Measurements from ENCODE around the gene HEATR5A.

Gene HEATR5A

GRCh38 chr14:31252865-31253264 lies 167.5 kb downstream of the HEATR5A start:
- H3K9me3 ChIP-seq (ENCODE audit: insufficient read depth, low read length, severe bottlenecking) = no peaks in the 10 kb centered on the region
- no peak overlapping the region for H3K4me2 ChIP-seq (ENCODE audit: insufficient read depth, low read length)
- DNase-seq = no peak
- no peak overlapping the region for H3K9ac ChIP-seq (ENCODE audit: low read depth, low read length)
- no peak for ATAC-seq (ENCODE audit: insufficient read depth, low read depth)
- no peak overlapping the region for H3K27ac ChIP-seq (ENCODE audit: low read length)
- no peaks in the 10 kb centered on the region for H3K27me3 ChIP-seq (ENCODE audit: insufficient read depth, low read length, poor library complexity)
- no peak overlapping the region for H3K4me3 ChIP-seq (ENCODE audit: low read depth in 1 of 2, low read length in 2 of 2)
- H3K79me2 ChIP-seq (ENCODE audit: insufficient read depth, low read length) = no peaks in the 10 kb centered on the region
- TF ChIP-seq EZH2 (IDR thresholded peaks at IDR 0.05; ENCODE audit: borderline replicate concordance, low read depth, low read length, severe bottlenecking) (no peak), CTCF (IDR thresholded peaks at IDR 0.05; ENCODE audit: borderline replicate concordance, extremely low read depth, low read length, poor library complexity, severe bottlenecking) (no peak)
- H3K36me3 ChIP-seq (ENCODE audit: insufficient read depth, low read length) = no peaks in the 10 kb centered on the region
- H2AFZ ChIP-seq (ENCODE audit: low read depth, low read length) = no peak overlapping the region
- no peaks in the 10 kb centered on the region for H4K20me1 ChIP-seq (ENCODE audit: insufficient read depth, low read length)
- no peaks in the 10 kb centered on the region for H3K4me1 ChIP-seq (ENCODE audit: insufficient read depth, low read length)

GRCh38 chr14:31251028-31251958 lies 169.1 kb downstream of the HEATR5A start:
- no peaks in the 10 kb centered on the region for H3K79me2 ChIP-seq (ENCODE audit: insufficient read depth, low read length)
- H3K27me3 ChIP-seq (ENCODE audit: insufficient read depth, low read length, poor library complexity) = no peaks in the 10 kb centered on the region
- ATAC-seq (ENCODE audit: insufficient read depth, low read depth) (no peak), DNase-seq (no peak)
- no peak for TF ChIP-seq CTCF (IDR thresholded peaks at IDR 0.05; ENCODE audit: borderline replicate concordance, extremely low read depth, low read length, poor library complexity, severe bottlenecking)
- no peak for TF ChIP-seq EZH2 (IDR thresholded peaks at IDR 0.05; ENCODE audit: borderline replicate concordance, low read depth, low read length, severe bottlenecking)
- H3K36me3 ChIP-seq (ENCODE audit: insufficient read depth, low read length) = no peaks in the 10 kb centered on the region
- no peak overlapping the region for H3K4me2 ChIP-seq (ENCODE audit: insufficient read depth, low read length)
- H3K9me3 ChIP-seq (ENCODE audit: insufficient read depth, low read length, severe bottlenecking) = no peaks in the 10 kb centered on the region
- no peaks in the 10 kb centered on the region for H4K20me1 ChIP-seq (ENCODE audit: insufficient read depth, low read length)
- no peak overlapping the region for H2AFZ ChIP-seq (ENCODE audit: low read depth, low read length)
- H3K27ac ChIP-seq (ENCODE audit: low read length) = no peak overlapping the region
- H3K4me1 ChIP-seq (ENCODE audit: insufficient read depth, low read length) = no peaks in the 10 kb centered on the region
- H3K4me3 ChIP-seq (ENCODE audit: low read depth in 1 of 2, low read length in 2 of 2) = no peak overlapping the region
- H3K9ac ChIP-seq (ENCODE audit: low read depth, low read length) = no peak overlapping the region

- no peak for ATAC-seq (ENCODE audit: insufficient read depth, low read depth)
Observed at GRCh38 chr14:31244626-31245025, 175.7 kb downstream of the HEATR5A start.

More at GRCh38 chr14:31244626-31245025, 175.7 kb downstream of the HEATR5A start:
- Histone ChIP-seq H3K4me2 (ENCODE audit: insufficient read depth, low read length) (no peak overlapping the region), H3K4me3 (ENCODE audit: low read depth in 1 of 2, low read length in 2 of 2) (no peak overlapping the region), H4K20me1 (ENCODE audit: insufficient read depth, low read length) (no peaks in the 10 kb centered on the region; the same call in 1 of the 2 replicates), H2AFZ (ENCODE audit: low read depth, low read length) (no peak overlapping the region), H3K79me2 (ENCODE audit: insufficient read depth, low read length) (no peaks in the 10 kb centered on the region), H3K27ac (ENCODE audit: low read length) (no peak overlapping the region), H3K36me3 (ENCODE audit: insufficient read depth, low read length) (no peaks in the 10 kb centered on the region), H3K27me3 (ENCODE audit: insufficient read depth, low read length, poor library complexity) (no peaks in the 10 kb centered on the region), H3K9me3 (ENCODE audit: insufficient read depth, low read length, severe bottlenecking) (no peaks in the 10 kb centered on the region), H3K4me1 (ENCODE audit: insufficient read depth, low read length) (no peaks in the 10 kb centered on the region), H3K9ac (ENCODE audit: low read depth, low read length) (no peak overlapping the region)
- TF ChIP-seq EZH2 (IDR thresholded peaks at IDR 0.05; ENCODE audit: borderline replicate concordance, low read depth, low read length, severe bottlenecking) = no peak
- no peak for TF ChIP-seq CTCF (IDR thresholded peaks at IDR 0.05; ENCODE audit: borderline replicate concordance, extremely low read depth, low read length, poor library complexity, severe bottlenecking)
- DNase-seq = no peak
